Liver (tissue), 9 donors: ENCODE measurements around the gene ARSJ. TPM values are rescaled to one million over a fixed set of nuclear protein-coding genes. Genes with fewer than 3 reads are reported as not detected.

Experiments used
- DNase-seq: peaks from one replicate; pipeline ENCODE4 v3.0.0-alpha.2; 2017; ENCODE audit warnings: low spot score
- H3K27ac ChIP-seq, 2 donors: one replicate each; pipeline ENCODE4 v1.7.0; 2013; ENCODE audit warnings: inconsistent platforms in 2 of 2, low read length in 2 of 2, control low read depth in 1 of 2, low read depth in 1 of 2, mild to moderate bottlenecking in 1 of 2
- H3K27me3 ChIP-seq, 4 donors: one replicate each; pipeline versions ENCODE4 v1.6.1 to v1.7.0; 2013; ENCODE audit warnings: low read length in 3 of 4, inconsistent platforms in 1 of 4, mild to moderate bottlenecking in 1 of 4, moderate library complexity in 1 of 4; ENCODE audit not compliant: control insufficient read depth in 4 of 4, insufficient read depth in 4 of 4
- H3K36me3 ChIP-seq, 4 donors: one replicate each; pipeline versions ENCODE4 v1.6.1 to v1.7.0; 2013; ENCODE audit warnings: low read length in 3 of 4, mild to moderate bottlenecking in 3 of 4, low read depth in 1 of 4, moderate library complexity in 1 of 4; ENCODE audit not compliant: control insufficient read depth in 4 of 4, insufficient read depth in 3 of 4
- H3K4me1 ChIP-seq, 4 donors: one replicate each; pipeline versions ENCODE4 v1.6.1 to v1.7.0; 2013; ENCODE audit warnings: low read length in 3 of 4, mild to moderate bottlenecking in 3 of 4, moderate library complexity in 1 of 4; ENCODE audit not compliant: control insufficient read depth in 4 of 4, insufficient read depth in 4 of 4
- H3K4me3 ChIP-seq, 3 donors: one replicate each; pipeline versions ENCODE4 v1.6.1 to v1.7.0; 2013; ENCODE audit warnings: low read length in 3 of 3, control low read depth in 1 of 3, low read depth in 1 of 3, mild to moderate bottlenecking in 1 of 3
- H3K9ac ChIP-seq, 2 donors: one replicate each; pipeline ENCODE4 v1.7.0; 2013; ENCODE audit warnings: low read length in 2 of 2, mild to moderate bottlenecking in 2 of 2, moderate library complexity in 2 of 2, control low read depth in 1 of 2, low read depth in 1 of 2
- H3K9me3 ChIP-seq, 4 donors: one replicate each; pipeline versions ENCODE4 v1.6.1 to v1.7.0; 2013; ENCODE audit warnings: low read length in 3 of 4; ENCODE audit not compliant: control insufficient read depth in 4 of 4
- ATF3 ChIP-seq: IDR thresholded peaks from 2 replicates; pipeline ENCODE4 v1.6.1; 2016; ENCODE audit warnings: antibody characterized with exemption
- EGR1 ChIP-seq, 2 donors: IDR thresholded peaks; 2 replicates each; pipeline ENCODE4 v1.6.1; 2016 to 2018; ENCODE audit warnings: antibody characterized with exemption in 2 of 2, low read depth in 2 of 2
- FOXA1 ChIP-seq: IDR thresholded peaks from 2 replicates; pipeline ENCODE4 v1.6.1; 2016; ENCODE audit warnings: antibody characterized with exemption
- FOXA2 ChIP-seq: IDR thresholded peaks from 2 replicates; pipeline ENCODE4 v1.6.1; 2016; ENCODE audit warnings: antibody characterized with exemption
- GABPA ChIP-seq, 2 donors: IDR thresholded peaks in 1 of 2; conservative IDR thresholded peaks in 1 of 2; 2 replicates each; pipeline ENCODE4 v1.6.1; 2016; ENCODE audit warnings: antibody characterized with exemption in 2 of 2, mild to moderate bottlenecking in 1 of 2, moderate library complexity in 1 of 2
- HNF4G ChIP-seq: IDR thresholded peaks from 2 replicates; pipeline ENCODE4 v1.6.1; 2016; ENCODE audit warnings: antibody characterized with exemption
- JUND ChIP-seq, 2 donors: IDR thresholded peaks; 2 replicates each; pipeline ENCODE4 v1.6.1; 2016; ENCODE audit warnings: antibody characterized with exemption in 2 of 2
- RAD21 ChIP-seq, 2 donors: IDR thresholded peaks; 2 replicates each; pipeline ENCODE4 v1.6.1; 2016; ENCODE audit warnings: antibody characterized with exemption in 2 of 2, mild to moderate bottlenecking in 2 of 2
- REST ChIP-seq: IDR thresholded peaks from 2 replicates; pipeline ENCODE4 v1.6.1; 2016; ENCODE audit warnings: antibody characterized with exemption, mild to moderate bottlenecking
- RXRA ChIP-seq, 2 donors: IDR thresholded peaks; 2 replicates each; pipeline ENCODE4 v1.6.1; 2017 to 2018; ENCODE audit warnings: antibody characterized with exemption in 2 of 2, mild to moderate bottlenecking in 1 of 2
- SP1 ChIP-seq: IDR thresholded peaks from 2 replicates; pipeline ENCODE4 v1.6.1; 2018; ENCODE audit warnings: antibody characterized with exemption, mild to moderate bottlenecking
- YY1 ChIP-seq: IDR thresholded peaks from 2 replicates; pipeline ENCODE4 v1.6.1; 2016; ENCODE audit warnings: antibody characterized with exemption, mild to moderate bottlenecking
- WGBS: extraction: QIAGEN DNeasy Blood & Tissue Kit; methylation state at CpG from one replicate; pipeline ENCODE4 v1.1.7; 2013; 5-methylcytosine and 5-hydroxymethylcytosine counted together
- polyA plus RNA-seq, 2 donors: library from polyadenylated mRNA; stranded (reverse) in 1 of 2; unstranded in 1 of 2; fragments of 200-250 nt in 1 of 2; fragments of >200 nt in 1 of 2; fragmentation: Nextera tagmentation in 1 of 2; extraction: Ambion mirVana in 1 of 2; gene quantifications; one replicate each; pipeline versions ENCODE4 v1.2.1 to v1.2.3, GENCODE V29; 2013 to 2015
- total RNA-seq, 2 donors: library from RNA; depleted of rRNA; stranded (reverse); fragments of >200 nt; gene quantifications; one replicate each; pipeline ENCODE4 v1.2.3, GENCODE V29; 2014
- donor health status: healthy.
- donor health status: healthy.
- donor health status: healthy.
- donor health status: healthy.
- donor health status: healthy.

Gene ARSJ
- total and polyA plus RNA-seq, 4 donors = 0.56 to 1.8 (median 0.95) TPM

GRCh38 chr4:113947484-113947883 lies 32.0 kb downstream of the ARSJ start:
- Histone ChIP-seq H3K36me3 (no peaks in the 10 kb centered on the region), H3K9me3 (no peaks in the 10 kb centered on the region), H3K27me3 (no peaks in the 10 kb centered on the region), H3K27ac (no peak overlapping the region), H3K4me3 (no peak overlapping the region), H3K9ac (no peak overlapping the region), H3K4me1 (peaks cover 0 to 7% (median 6%) of the 10 kb centered on the region in 4 donors)
- no peak for DNase-seq
- WGBS = 94% methylated on average over 1 of the region's 1 CpG
- TF ChIP-seq REST (no peak), FOXA1 (no peak), GABPA (IDR thresholded peaks at IDR 0.05 in 1 of 2, conservative IDR thresholded peaks at IDR 0.05 in 1 of 2) (no peak), YY1 (no peak)

- Histone ChIP-seq H3K27me3 (no peaks in the 10 kb centered on the region), H3K4me3 (no peak overlapping the region), H3K9me3 (no peaks in the 10 kb centered on the region), H3K36me3 (no peaks in the 10 kb centered on the region), H3K9ac (no peak overlapping the region), H3K27ac (no peak overlapping the region), H3K4me1 (no peaks in the 10 kb centered on the region)
- 86% methylated on average over 1 of the region's 1 CpG for WGBS
- no peak for TF ChIP-seq ATF3
- TF ChIP-seq JUND (IDR thresholded peaks at IDR 0.05) = no peak
- no peak for TF ChIP-seq GABPA (IDR thresholded peaks at IDR 0.05 in 1 of 2, conservative IDR thresholded peaks at IDR 0.05 in 1 of 2)
- DNase-seq = no peak
Measured at GRCh38 chr4:113945906-113946305, 33.5 kb downstream of the ARSJ start.

- Histone ChIP-seq H3K9me3 (no peaks in the 10 kb centered on the region), H3K4me3 (no peak overlapping the region), H3K27ac (no peak overlapping the region), H3K27me3 (no peaks in the 10 kb centered on the region), H3K9ac (no peak overlapping the region), H3K4me1 (no peaks in the 10 kb centered on the region), H3K36me3 (no peaks in the 10 kb centered on the region)
- WGBS = 67% methylated on average over 3 of the region's 3 CpGs
- TF ChIP-seq FOXA1 (no peak), RXRA (IDR thresholded peaks at IDR 0.05) (no peak), JUND (IDR thresholded peaks at IDR 0.05) (no peak), YY1 (no peak), GABPA (IDR thresholded peaks at IDR 0.05 in 1 of 2, conservative IDR thresholded peaks at IDR 0.05 in 1 of 2) (no peak), EGR1 (IDR thresholded peaks at IDR 0.05; ENCODE audit: low read depth in 2 of 2) (no peak), SP1 (no peak), RAD21 (IDR thresholded peaks at IDR 0.05) (no peak), REST (no peak), FOXA2 (no peak), ATF3 (no peak), HNF4G (no peak)
- no peak for DNase-seq
Measured at GRCh38 chr4:113943863-113944262, 35.6 kb downstream of the ARSJ start.
